Nephron (organoid): Measurements from ENCODE around the gene LEPROT.

Source experiments
- H3K27ac Mint-ChIP-seq, 3 experiments: 2 replicates each; pipeline ENCODE4 v1.8.0; 2020; ENCODE audit warnings: mixed read lengths in 3 of 3, mild to moderate bottlenecking in 2 of 3, moderate library complexity in 1 of 3
- H3K27me3 Mint-ChIP-seq: 2 replicates; pipeline ENCODE4 v1.8.0; 2021; ENCODE audit warnings: low read depth, mild to moderate bottlenecking, moderate library complexity, mixed read lengths
- H3K36me3 Mint-ChIP-seq: 2 replicates; pipeline ENCODE4 v1.8.0; 2020; ENCODE audit warnings: low read depth, mixed read lengths
- H3K4me1 Mint-ChIP-seq: 2 replicates; pipeline ENCODE4 v1.8.0; 2020; ENCODE audit warnings: mixed read lengths
- H3K4me3 Mint-ChIP-seq, 3 experiments: 2 replicates each; pipeline ENCODE4 v1.8.0; 2020; ENCODE audit warnings: mild to moderate bottlenecking in 3 of 3, mixed read lengths in 3 of 3, moderate library complexity in 2 of 3
- H3K9me3 Mint-ChIP-seq: 2 replicates; pipeline ENCODE4 v1.8.0; 2020; ENCODE audit warnings: mixed read lengths
- TF ChIP-seq, protein P1 (sequence below), 3 experiments: fragments of 200-600 bp; sonication (generic); IDR thresholded peaks; one replicate each; pipeline ENCODE4 v1.5.0; 2021; ENCODE audit warnings: antibody characterized with exemption in 3 of 3; ENCODE audit not compliant: unreplicated experiment in 3 of 3

Gene LEPROT

DNA sequence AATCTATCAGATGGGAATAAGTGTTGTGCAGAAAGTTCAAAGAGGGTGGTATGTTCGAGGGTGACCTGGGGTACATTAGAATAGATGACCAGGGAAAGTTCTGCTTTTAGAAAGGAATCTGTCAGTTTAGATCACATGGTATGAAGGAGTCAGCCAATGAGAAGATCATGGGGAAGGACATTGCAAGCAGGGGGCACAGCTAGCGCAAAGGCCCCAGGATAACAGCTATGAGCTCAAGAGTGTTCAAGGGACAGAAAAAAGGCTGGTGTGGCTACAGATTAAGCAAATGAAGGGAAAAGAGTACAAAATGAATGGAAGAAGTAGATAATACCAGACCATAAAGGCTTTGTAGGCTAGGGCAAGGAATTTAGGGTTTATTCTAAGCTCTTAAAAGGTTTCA is 8.6 kb downstream of the LEPROT start:
- H3K9me3 Mint-ChIP-seq = no peaks in the 10 kb centered on the region
- H3K27ac Mint-ChIP-seq = no peak overlapping the region
- no peak overlapping the region for H3K4me3 Mint-ChIP-seq
- TF ChIP-seq, protein P1, sequence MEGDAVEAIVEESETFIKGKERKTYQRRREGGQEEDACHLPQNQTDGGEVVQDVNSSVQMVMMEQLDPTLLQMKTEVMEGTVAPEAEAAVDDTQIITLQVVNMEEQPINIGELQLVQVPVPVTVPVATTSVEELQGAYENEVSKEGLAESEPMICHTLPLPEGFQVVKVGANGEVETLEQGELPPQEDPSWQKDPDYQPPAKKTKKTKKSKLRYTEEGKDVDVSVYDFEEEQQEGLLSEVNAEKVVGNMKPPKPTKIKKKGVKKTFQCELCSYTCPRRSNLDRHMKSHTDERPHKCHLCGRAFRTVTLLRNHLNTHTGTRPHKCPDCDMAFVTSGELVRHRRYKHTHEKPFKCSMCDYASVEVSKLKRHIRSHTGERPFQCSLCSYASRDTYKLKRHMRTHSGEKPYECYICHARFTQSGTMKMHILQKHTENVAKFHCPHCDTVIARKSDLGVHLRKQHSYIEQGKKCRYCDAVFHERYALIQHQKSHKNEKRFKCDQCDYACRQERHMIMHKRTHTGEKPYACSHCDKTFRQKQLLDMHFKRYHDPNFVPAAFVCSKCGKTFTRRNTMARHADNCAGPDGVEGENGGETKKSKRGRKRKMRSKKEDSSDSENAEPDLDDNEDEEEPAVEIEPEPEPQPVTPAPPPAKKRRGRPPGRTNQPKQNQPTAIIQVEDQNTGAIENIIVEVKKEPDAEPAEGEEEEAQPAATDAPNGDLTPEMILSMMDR (IDR thresholded peaks at IDR 0.05; ENCODE audit: unreplicated experiment in 3 of 3) = no peak
- peaks cover 55% of the 10 kb centered on the region for H3K36me3 Mint-ChIP-seq
- no peaks in the 10 kb centered on the region for H3K27me3 Mint-ChIP-seq
- no peaks in the 10 kb centered on the region for H3K4me1 Mint-ChIP-seq

DNA sequence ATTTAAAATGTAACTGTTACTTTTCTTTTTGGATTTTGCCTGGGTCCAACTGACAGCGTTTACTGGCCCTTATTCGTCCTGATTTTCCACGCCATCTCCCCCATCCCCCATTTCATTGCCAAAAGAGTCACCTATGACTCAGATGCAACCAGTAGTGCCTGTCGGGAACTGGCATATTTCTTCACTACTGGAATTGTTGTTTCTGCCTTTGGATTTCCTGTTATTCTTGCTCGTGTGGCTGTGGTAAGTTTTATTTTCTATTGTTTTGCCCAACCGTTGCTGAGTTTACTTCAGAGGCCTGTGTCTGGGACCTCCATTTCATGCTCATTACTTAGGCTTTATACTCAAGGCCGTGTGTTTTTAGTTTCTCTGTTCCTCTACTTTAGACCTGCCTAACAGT is 9.3 kb downstream of the LEPROT start:
- Mint-ChIP-seq H3K4me3 (no peak overlapping the region), H3K9me3 (no peaks in the 10 kb centered on the region), H3K27ac (peak overlapping the region in 2 of 3 experiments; percentile 0 to 39), H3K4me1 (no peaks in the 10 kb centered on the region), H3K27me3 (no peaks in the 10 kb centered on the region), H3K36me3 (peaks cover 53% of the 10 kb centered on the region)
- TF ChIP-seq, protein P1 (IDR thresholded peaks at IDR 0.05; ENCODE audit: unreplicated experiment in 3 of 3) = no peak

DNA sequence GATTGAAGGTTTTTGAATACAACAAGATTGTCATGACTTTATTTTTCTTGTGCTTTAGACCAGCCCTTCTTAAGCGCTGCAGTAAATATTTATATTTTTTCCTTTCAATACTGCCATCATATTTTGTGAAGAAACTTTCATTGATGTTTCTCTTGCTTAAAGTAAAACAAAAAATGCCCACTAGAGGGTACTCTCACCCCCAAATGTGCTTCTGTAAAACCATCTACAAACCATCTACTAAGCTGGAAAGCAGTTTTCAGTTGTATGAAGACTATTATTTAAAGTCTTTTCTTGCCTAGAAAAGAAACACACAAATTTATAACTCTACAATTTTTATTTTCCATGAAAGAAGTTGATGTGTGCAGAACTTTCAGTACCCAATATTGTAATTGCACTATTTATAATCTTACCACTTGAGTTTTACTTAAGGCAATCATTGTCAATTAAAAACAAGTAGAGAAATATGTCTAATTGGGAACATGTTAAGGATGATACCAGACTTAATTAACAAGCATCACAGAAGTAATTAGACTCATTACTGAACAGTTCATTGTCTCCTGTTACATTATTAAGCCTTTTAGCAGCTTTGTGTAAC is 10.7 kb downstream of the LEPROT start:
- no peaks in the 10 kb centered on the region for H3K9me3 Mint-ChIP-seq
- H3K4me3 Mint-ChIP-seq = no peak overlapping the region
- H3K36me3 Mint-ChIP-seq = peaks cover 45% of the 10 kb centered on the region
- H3K27me3 Mint-ChIP-seq = no peaks in the 10 kb centered on the region
- H3K27ac Mint-ChIP-seq = peak overlapping the region in 1 of 3 experiments; percentile 8
- TF ChIP-seq, protein P1 (IDR thresholded peaks at IDR 0.05; ENCODE audit: unreplicated experiment in 3 of 3) = peak; percentile 55 to 70 (median 63)
- H3K4me1 Mint-ChIP-seq = peaks cover 5% of the 10 kb centered on the region

DNA sequence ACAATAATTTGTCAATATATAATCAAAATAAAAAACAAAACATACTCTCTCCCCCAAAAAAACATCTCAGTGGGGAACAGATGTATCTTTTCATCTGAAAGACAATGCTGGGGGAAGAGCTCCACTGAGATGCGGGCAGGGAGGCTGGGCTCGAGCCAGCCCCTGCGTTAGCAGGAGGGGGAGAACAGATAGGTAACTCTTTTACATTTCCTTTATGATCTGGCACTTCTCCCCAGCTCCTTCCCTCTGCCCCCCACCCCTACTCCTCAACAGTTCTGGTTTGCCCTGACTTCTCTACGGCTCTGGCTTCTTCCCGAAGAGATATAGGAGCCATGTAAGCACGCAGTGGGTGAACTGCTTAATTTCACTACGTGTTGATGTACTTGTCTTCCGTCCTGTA is 12.4 kb downstream of the LEPROT start:
- Mint-ChIP-seq H3K27me3 (no peaks in the 10 kb centered on the region), H3K4me3 (no peak overlapping the region)
- TF ChIP-seq, protein P1 (IDR thresholded peaks at IDR 0.05; ENCODE audit: unreplicated experiment in 3 of 3) = no peak

DNA sequence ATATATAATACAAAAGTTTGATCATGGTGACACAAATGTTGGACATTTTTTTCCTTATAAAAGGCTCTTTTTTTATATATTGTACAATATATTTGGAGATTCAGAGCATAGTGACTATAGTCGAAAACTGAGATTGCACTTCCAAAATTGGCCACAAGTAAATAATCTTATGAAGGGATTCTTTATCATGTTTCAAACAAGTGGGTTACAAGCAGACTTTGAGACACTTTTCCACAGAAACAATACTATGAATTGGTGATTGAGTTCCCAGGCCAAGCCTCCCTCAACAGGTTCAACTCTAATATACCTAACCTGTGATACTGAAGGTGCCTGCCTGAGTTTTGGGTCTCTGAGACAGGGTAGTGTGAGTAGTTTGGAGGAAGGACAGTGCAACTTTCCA is 13.8 kb downstream of the LEPROT start:
- H3K9me3 Mint-ChIP-seq = no peaks in the 10 kb centered on the region
- no peaks in the 10 kb centered on the region for H3K27me3 Mint-ChIP-seq
- TF ChIP-seq, protein P1 (IDR thresholded peaks at IDR 0.05; ENCODE audit: unreplicated experiment in 3 of 3) = peak in 2 of 3 experiments; percentile 13 to 15
- H3K4me1 Mint-ChIP-seq = peaks cover 6% of the 10 kb centered on the region
- peaks cover 31% of the 10 kb centered on the region for H3K36me3 Mint-ChIP-seq
- peak overlapping the region; percentile 29 to 56 (median 45) for H3K27ac Mint-ChIP-seq
- H3K4me3 Mint-ChIP-seq = no peak overlapping the region

More for the DNA sequence above, 12.4 kb downstream of the LEPROT start:
- H3K27ac Mint-ChIP-seq = no peak overlapping the region
- no peaks in the 10 kb centered on the region for H3K9me3 Mint-ChIP-seq
- peaks cover 6% of the 10 kb centered on the region for H3K4me1 Mint-ChIP-seq
- peaks cover 39% of the 10 kb centered on the region for H3K36me3 Mint-ChIP-seq

DNA sequence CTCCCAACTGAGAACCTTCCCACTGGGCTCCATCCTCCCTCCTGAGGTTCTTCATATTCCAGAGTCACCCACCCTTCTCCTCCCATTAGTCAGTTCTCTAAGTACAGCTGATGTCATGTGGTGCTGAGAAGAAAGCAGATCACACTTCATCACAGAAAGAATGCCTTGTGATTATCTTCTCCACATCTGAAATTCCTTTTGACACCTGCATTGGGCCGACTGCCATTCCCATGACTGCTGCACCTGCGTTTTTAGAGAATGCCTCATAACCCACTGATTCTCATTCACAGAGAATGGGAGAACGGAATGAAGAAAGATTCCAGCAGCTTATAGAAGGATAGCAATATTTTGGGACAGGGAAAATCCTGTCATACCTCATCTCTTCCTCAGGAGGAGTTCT is 14.3 kb downstream of the LEPROT start:
- peaks cover 6% of the 10 kb centered on the region for H3K4me1 Mint-ChIP-seq
- peak overlapping the region; percentile 29 to 56 (median 45) for H3K27ac Mint-ChIP-seq
- H3K9me3 Mint-ChIP-seq = no peaks in the 10 kb centered on the region
- no peaks in the 10 kb centered on the region for H3K27me3 Mint-ChIP-seq
- H3K4me3 Mint-ChIP-seq = no peak overlapping the region
- TF ChIP-seq, protein P1 (IDR thresholded peaks at IDR 0.05; ENCODE audit: unreplicated experiment in 3 of 3) = no peak
- peaks cover 29% of the 10 kb centered on the region for H3K36me3 Mint-ChIP-seq
